D341Med (cell line): ENCODE measurements around the gene MORC4.
"Not testable (repeated sequence)": the region's sequence is repeated elsewhere in the genome, so short reads cannot be mapped to it uniquely, and the experiment has no call there.

Source experiments
- DNase-seq: peaks from one replicate; pipeline ENCODE4 v3.0.0; 2012; ENCODE audit warnings: low spot score

The MORC4 gene

GRCh38 chrX:107000013-107000515, at the start of gene MORC4:
MORC4 (minus strand) TSS chrX:107000212; CDS start chrX:106999969, 243 bp downstream.
- peak; percentile 80 for DNase-seq

- DNase-seq: no peak
Observed at GRCh38 chrX:107047622-107048021, 47.6 kb upstream of the MORC4 start.

- no peak for DNase-seq
Observed at GRCh38 chrX:107029752-107030151, 29.7 kb upstream of the MORC4 start.

GRCh38 chrX:107025545-107025944, 25.5 kb upstream of the MORC4 start:
- peak; percentile 29 for DNase-seq

- DNase-seq: no peak
Observed at GRCh38 chrX:107014936-107015335, 14.9 kb upstream of the MORC4 start.

- no peak for DNase-seq
Observed at GRCh38 chrX:107008034-107008433, 8.0 kb upstream of the MORC4 start.

- peak; percentile 57 for DNase-seq
Observed at GRCh38 chrX:106999002-106999975, 723 bp downstream of the MORC4 start.

- no peak for DNase-seq
Observed at GRCh38 chrX:106997611-106998010, 2.4 kb downstream of the MORC4 start.

- no peak for DNase-seq
Observed at GRCh38 chrX:106995678-106996077, 4.3 kb downstream of the MORC4 start.

GRCh38 chrX:106987488-106987887, 12.5 kb downstream of the MORC4 start:
- no peak for DNase-seq

GRCh38 chrX:106980952-106981626, 18.9 kb downstream of the MORC4 start:
- no peak for DNase-seq

GRCh38 chrX:106976416-106976815, 23.6 kb downstream of the MORC4 start:
- no peak for DNase-seq

- DNase-seq: no peak
Observed at GRCh38 chrX:106973433-106974149, 26.4 kb downstream of the MORC4 start.

GRCh38 chrX:106972896-106973295, 27.1 kb downstream of the MORC4 start:
- no peak for DNase-seq

- not testable (repeated sequence) for DNase-seq
Observed at GRCh38 chrX:106966547-106966946, 33.5 kb downstream of the MORC4 start.

- DNase-seq: no peak
Observed at GRCh38 chrX:106964290-106964689, 35.7 kb downstream of the MORC4 start.

- DNase-seq: no peak
Observed at GRCh38 chrX:106963111-106963510, 36.9 kb downstream of the MORC4 start.

- DNase-seq: peak; percentile 17
Observed at GRCh38 chrX:106959901-106960300, 40.1 kb downstream of the MORC4 start.

GRCh38 chrX:106957856-106958255, 42.2 kb downstream of the MORC4 start:
- DNase-seq: no peak

- no peak for DNase-seq
Observed at GRCh38 chrX:106955004-106955772, 44.8 kb downstream of the MORC4 start.

GRCh38 chrX:106954041-106954440, 46.0 kb downstream of the MORC4 start:
- no peak for DNase-seq
